ENCODE data around the gene NFKB2.

NFKB2 gene

GRCh38 chr10:102396317-102396650, 779 bp downstream of the NFKB2 start:
- FAIRE-seq: no peak

- no peak for FAIRE-seq
These were observed 1.2 kb downstream of the NFKB2 start for GRCh38 chr10:102396730-102397151.

GRCh38 chr10:102397222-102398171, 2.0 kb downstream of the NFKB2 start:
- FAIRE-seq: no peak

GRCh38 chr10:102398172-102399020, 2.9 kb downstream of the NFKB2 start:
- FAIRE-seq: no peak

GRCh38 chr10:102399217-102400021, 3.9 kb downstream of the NFKB2 start:
- no peak for FAIRE-seq

GRCh38 chr10:102400076-102400475, 4.6 kb downstream of the NFKB2 start:
- no peak for FAIRE-seq

- no peak for FAIRE-seq
These were observed 5.3 kb downstream of the NFKB2 start for GRCh38 chr10:102400598-102401341.

GRCh38 chr10:102401342-102401654, 5.8 kb downstream of the NFKB2 start:
- no peak for FAIRE-seq

- FAIRE-seq: peak; percentile 55
These were observed 6.4 kb downstream of the NFKB2 start for GRCh38 chr10:102401735-102402511.

- FAIRE-seq: no peak
These were observed 7.0 kb downstream of the NFKB2 start for GRCh38 chr10:102402512-102402896.

- no peak for FAIRE-seq
These were observed 7.6 kb downstream of the NFKB2 start for GRCh38 chr10:102403115-102403514.

- FAIRE-seq: no peak
These were observed 9.0 kb downstream of the NFKB2 start for GRCh38 chr10:102404361-102405107.

GRCh38 chr10:102405108-102405571, 9.6 kb downstream of the NFKB2 start:
- FAIRE-seq: no peak

- FAIRE-seq: no peak
These were observed 10.1 kb downstream of the NFKB2 start for GRCh38 chr10:102405632-102406031.

GRCh38 chr10:102406815-102407214, 11.3 kb downstream of the NFKB2 start:
- FAIRE-seq: no peak

- no peak for FAIRE-seq
These were observed 12.1 kb downstream of the NFKB2 start for GRCh38 chr10:102407425-102408130.

GRCh38 chr10:102408131-102408727, 12.7 kb downstream of the NFKB2 start:
- no peak for FAIRE-seq

GRCh38 chr10:102408728-102409603, 13.5 kb downstream of the NFKB2 start:
- no peak for FAIRE-seq

Data from G401.6 (cell line).